Thyroid gland (tissue), 4 donors: ENCODE data around the gene RSPH10B2. TPM values are rescaled to one million over a fixed set of nuclear protein-coding genes. Genes with fewer than 3 reads are reported as not detected.
"Not testable (repeated sequence)": the region's sequence is repeated elsewhere in the genome, so short reads cannot be mapped to it uniquely, and the experiment has no call there.

Experiments used
- DNase-seq, 2 donors: peaks; one replicate each; pipeline ENCODE4 v3.0.0-alpha.2; 2019
- H3K27ac ChIP-seq, 3 donors: fragments of 200-600 bp; sonication (generic); 1 replicate in 2 of 3; 2 replicates in 1 of 3; pipeline ENCODE4 v1.5.1; 2016 to 2019; ENCODE audit warnings: mild to moderate bottlenecking in 1 of 3, moderate library complexity in 1 of 3
- H3K27me3 ChIP-seq: fragments of 200-600 bp; sonication (generic); one replicate; pipeline ENCODE4 v1.5.1; 2019
- H3K36me3 ChIP-seq, 2 donors: fragments of 200-600 bp; sonication (generic); one replicate each; pipeline ENCODE4 v1.5.1; 2016 to 2019
- H3K4me1 ChIP-seq, 2 donors: fragments of 200-600 bp; sonication (generic); one replicate each; pipeline ENCODE4 v1.5.1; 2017 to 2019
- H3K4me3 ChIP-seq, 3 donors: fragments of 200-600 bp; sonication (generic); replicated peaks in 1 of 3; 1 replicate in 2 of 3; 2 replicates in 1 of 3; pipeline ENCODE4 v1.5.1; 2016; ENCODE audit warnings: mild to moderate bottlenecking in 1 of 3
- H3K9me3 ChIP-seq: fragments of 200-600 bp; sonication (generic); one replicate; pipeline ENCODE4 v1.5.1; 2017
- WGBS, 2 donors: methylation state at CpG; one replicate each; pipeline ENCODE4 v1.1.5; 2017; 5-methylcytosine and 5-hydroxymethylcytosine counted together
- intact Hi-C: fragments of 100-400 bp; cut with DNase I; formaldehyde crosslinking; loops from one replicate; pipeline ENCODE4 v1.15.1; 2023
- total RNA-seq, 4 donors: library from RNA; depleted of rRNA; stranded (reverse); fragments of >200 nt; gene quantifications; one replicate each; pipeline ENCODE4 v1.2.3, GENCODE V29; 2016

Gene RSPH10B2
- total RNA-seq, 4 donors from 2014 or later: 0.21 to 2.6 (median 0.27) TPM; not detected in 1

DNA sequence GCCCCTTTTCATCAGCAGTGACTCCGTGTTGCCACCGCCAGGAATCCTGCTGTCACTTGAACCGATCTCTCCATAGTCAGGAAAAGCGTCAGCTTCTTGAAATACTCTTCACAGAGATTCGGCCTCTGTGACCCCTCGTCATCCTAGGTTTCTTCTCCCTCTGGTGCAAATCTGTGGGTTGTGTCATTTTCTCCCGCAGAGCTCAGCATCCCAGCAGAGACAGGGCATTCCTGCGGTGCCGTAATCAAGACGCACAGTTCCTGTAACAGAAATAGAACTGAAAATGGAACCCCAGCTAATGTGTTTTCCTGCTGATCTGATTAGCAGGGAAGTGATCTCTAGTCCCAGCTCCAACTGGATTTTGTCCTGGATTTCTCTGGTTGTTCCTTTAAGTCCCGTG is 40.4 kb downstream of the RSPH10B2 start:
- H3K36me3 ChIP-seq, H3K27me3 ChIP-seq, intact Hi-C loops, H3K4me3 ChIP-seq, H3K9me3 ChIP-seq, H3K27ac ChIP-seq, DNase-seq, H3K4me1 ChIP-seq: not testable (repeated sequence)
- WGBS, 2 donors: 83 to 92% methylated on average over 4 of the region's 11 CpGs

DNA sequence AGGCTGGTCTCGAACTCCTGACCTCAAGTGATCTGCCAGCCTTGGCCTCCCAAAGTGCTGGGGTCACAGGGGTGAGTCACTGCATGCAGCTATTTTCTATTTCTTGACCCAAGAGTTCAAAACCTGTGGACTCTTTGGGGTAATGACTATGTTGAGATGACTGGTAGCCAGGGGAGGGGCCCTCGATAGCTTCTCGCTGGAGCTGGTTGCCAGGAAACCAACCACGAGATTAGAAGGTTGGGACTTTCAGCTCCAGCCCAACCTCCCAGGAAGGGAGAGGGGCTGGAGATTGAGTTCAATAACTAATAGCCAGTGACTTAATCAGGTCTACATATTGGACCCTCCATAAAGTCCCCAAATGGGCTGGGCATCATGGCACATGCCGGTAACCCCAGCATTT is 43.3 kb downstream of the RSPH10B2 start:
- H3K36me3 ChIP-seq, H3K27me3 ChIP-seq, H3K4me3 ChIP-seq, intact Hi-C loops, H3K9me3 ChIP-seq, DNase-seq, H3K4me1 ChIP-seq, H3K27ac ChIP-seq: not testable (repeated sequence)
- 83 to 97% methylated on average over 5 of the region's 5 CpGs for WGBS, 2 donors

DNA sequence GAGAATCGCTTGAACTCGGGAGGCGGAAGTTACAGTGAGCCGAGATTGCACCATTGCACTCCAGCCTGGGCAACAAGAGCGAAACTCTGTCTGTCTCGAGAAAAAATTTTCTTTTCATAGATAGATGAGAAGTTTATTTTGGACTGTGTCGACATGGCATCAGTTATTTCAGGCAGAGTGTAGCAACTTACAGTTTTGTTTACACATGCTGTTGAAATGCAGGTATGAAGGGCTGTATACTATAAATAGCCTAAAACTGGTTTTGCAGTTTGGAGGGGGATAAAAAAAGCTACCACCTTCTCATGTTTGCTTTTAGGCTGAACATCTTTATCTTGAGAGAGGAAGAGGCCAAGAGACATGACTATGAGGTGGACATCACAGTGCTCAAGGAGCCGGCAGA is 44.1 kb downstream of the RSPH10B2 start:
- intact Hi-C loops, H3K36me3 ChIP-seq, H3K9me3 ChIP-seq, DNase-seq, H3K4me1 ChIP-seq, H3K27ac ChIP-seq, H3K4me3 ChIP-seq, H3K27me3 ChIP-seq: not testable (repeated sequence)
- no CpG with 5 or more reads among the region's 8 CpGs for WGBS, 2 donors

DNA sequence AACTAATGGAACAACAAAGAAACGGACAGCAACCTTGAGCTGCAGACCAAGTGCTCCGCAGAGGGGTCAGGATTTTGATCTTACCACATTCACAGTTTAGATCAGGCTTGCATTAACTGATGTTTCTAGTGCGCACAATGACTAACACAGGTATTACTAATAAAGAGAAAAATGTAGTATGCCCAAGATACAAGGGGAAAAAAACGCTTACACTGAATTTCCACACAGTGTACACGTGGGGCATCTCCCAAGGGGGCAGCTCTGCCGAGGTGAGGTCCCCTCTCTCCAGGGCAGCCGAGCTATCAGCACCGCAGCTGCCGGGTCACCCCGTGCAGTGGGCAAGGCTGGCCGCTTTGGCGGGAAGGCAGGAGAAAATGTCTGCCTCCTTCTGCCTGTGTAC is 46.0 kb downstream of the RSPH10B2 start:
- H3K27me3 ChIP-seq, H3K27ac ChIP-seq, H3K4me3 ChIP-seq, H3K36me3 ChIP-seq, DNase-seq, intact Hi-C loops, H3K9me3 ChIP-seq, H3K4me1 ChIP-seq: not testable (repeated sequence)
- WGBS, 2 donors: no CpG with 5 or more reads among the region's 12 CpGs

DNA sequence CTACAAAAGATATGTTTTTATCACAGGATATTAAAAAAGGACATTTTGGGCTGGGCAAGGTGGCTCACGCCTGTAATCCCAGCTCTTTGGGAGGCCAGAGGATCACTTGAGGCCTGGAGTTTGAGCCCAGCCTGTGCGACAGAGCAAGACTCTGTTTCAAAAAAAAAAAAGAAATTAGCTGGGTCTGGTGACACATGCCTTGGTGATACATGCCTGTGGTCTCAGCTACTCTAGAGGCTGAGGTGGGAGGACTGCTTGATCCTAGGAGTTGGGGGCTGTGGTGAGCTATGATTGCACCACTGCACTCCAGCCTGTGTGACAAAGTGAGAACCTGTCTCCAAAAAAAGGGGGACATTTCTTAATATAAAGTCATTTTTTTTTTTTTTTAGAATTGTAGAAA is 46.4 kb downstream of the RSPH10B2 start:
- H3K9me3 ChIP-seq, H3K27me3 ChIP-seq, intact Hi-C loops, H3K4me1 ChIP-seq, H3K36me3 ChIP-seq, H3K4me3 ChIP-seq, DNase-seq, H3K27ac ChIP-seq: not testable (repeated sequence)
- WGBS, 2 donors: 100% methylated on average over 1 of the region's 2 CpGs

DNA sequence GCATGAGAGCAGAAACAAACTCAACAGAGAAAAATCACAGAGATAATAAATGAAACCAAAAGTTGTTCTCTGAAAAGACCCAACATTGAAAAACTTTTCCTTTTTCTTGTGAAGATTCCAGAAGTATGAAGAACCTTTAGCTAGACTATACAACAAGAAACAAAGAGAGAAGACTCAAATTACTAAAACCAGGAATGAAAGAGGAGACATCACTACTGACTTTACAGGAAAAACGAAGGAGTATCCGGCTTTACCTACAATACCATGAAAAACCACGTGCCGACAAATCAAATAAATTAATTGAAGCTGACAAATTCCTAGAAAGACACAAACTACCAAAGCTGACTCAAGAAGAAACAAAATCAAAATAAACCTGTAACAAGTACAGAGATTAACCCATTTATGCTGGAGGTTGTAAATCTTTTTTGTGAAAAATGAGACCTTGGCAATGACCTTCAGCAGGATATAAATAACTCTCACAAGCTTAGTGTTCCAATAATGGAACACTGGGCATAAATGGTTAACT is 53.6 kb downstream of the RSPH10B2 start:
- WGBS, 2 donors: 89 to 99% methylated on average over 4 of the region's 4 CpGs
- H3K36me3 ChIP-seq, H3K9me3 ChIP-seq, H3K27me3 ChIP-seq, DNase-seq, H3K4me3 ChIP-seq, H3K4me1 ChIP-seq, H3K27ac ChIP-seq, intact Hi-C loops: not testable (repeated sequence)

DNA sequence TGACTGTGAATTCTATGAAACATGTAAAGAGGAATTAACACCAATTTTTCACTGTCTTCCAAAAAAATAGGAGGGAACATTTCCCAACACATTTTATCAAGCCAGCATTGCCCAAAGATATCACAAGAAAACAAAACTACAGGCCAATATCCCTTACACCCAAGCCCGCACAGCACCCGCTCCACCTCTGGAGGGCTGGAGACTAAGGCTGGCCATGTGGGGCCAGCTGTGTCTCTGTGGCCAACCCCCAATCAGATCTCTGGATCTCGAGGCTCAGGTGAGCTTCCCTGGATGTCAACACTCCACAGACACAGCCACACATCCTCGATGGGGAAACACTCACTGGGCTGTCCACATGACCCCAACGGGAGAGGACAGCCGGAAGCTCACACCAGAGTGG is 54.1 kb downstream of the RSPH10B2 start:
- DNase-seq, H3K27ac ChIP-seq, intact Hi-C loops, H3K36me3 ChIP-seq, H3K27me3 ChIP-seq, H3K4me3 ChIP-seq, H3K4me1 ChIP-seq, H3K9me3 ChIP-seq: not testable (repeated sequence)
- WGBS, 2 donors: no CpG with 5 or more reads among the region's 6 CpGs

DNA sequence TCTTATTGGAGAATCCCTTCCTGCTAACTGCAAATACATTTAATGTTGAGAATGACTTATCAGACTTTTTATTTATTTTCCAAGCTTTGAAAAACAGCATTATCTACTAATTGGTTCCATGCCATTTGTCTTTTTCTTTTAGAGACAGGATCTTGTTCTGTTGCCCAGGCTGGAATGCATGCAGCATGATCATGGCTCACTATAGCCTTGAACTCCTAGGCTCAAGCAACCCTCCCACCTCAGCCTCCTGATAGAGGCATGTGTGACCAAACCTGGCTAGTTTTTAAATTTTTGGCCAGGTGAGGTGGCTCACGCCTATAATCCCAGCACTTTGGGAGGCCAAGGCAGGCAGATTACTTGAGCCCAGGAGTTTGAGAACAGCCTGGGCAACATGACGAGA is 59.1 kb downstream of the RSPH10B2 start:
- H3K9me3 ChIP-seq, DNase-seq, H3K27ac ChIP-seq, H3K4me3 ChIP-seq, H3K27me3 ChIP-seq, H3K4me1 ChIP-seq, intact Hi-C loops, H3K36me3 ChIP-seq: not testable (repeated sequence)
- WGBS, 2 donors: 94 to 100% methylated on average over 2 of the region's 2 CpGs

DNA sequence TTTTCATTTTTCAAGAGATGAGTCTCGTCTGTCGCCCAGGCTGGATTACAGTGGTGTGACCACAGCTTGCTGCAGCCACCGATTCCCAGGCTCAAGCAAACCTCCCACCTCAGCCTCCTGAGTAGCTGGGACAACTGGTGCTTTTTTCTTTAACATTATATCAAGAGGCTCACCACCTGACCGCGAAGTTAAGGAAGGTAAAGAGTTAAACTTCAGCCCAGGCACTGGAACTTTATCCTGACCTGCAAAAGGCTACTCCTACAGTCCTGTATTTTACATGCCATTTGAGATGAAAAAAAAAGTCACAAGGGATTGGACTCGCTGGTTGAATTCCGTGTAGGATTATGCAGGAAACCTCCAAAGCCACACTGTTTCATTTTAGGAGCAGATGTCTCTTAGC is 61.6 kb downstream of the RSPH10B2 start:
- H3K27ac ChIP-seq, H3K9me3 ChIP-seq, DNase-seq, H3K4me1 ChIP-seq, intact Hi-C loops, H3K4me3 ChIP-seq, H3K27me3 ChIP-seq: not testable (repeated sequence)
- peaks cover 8 to 16% of the 10 kb centered on the region in 2 donors for H3K36me3 ChIP-seq
- WGBS, 2 donors: 90 to 93% methylated on average over 7 of the region's 7 CpGs

DNA sequence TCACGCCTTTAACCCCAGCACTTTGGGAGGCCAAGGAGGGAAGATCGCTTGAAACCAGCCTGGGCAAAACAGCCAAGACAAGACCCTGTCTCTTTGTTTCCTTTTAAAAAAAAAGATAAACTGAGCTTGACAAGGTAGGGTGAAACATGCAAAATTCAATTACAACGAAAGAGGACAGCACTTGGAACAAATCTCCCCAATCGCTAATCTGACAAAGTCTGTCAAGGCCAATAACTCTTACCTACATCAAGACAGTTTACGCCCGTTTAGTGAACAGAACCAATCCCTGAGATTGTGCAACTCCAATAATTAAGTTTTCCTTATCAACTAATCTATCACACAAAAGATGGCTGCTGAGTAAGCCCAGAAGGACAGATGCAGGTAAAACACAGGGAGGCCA is 67.7 kb downstream of the RSPH10B2 start:
- intact Hi-C loops, H3K4me1 ChIP-seq, H3K27ac ChIP-seq, DNase-seq, H3K27me3 ChIP-seq, H3K4me3 ChIP-seq, H3K9me3 ChIP-seq: not testable (repeated sequence)
- peaks cover 8 to 16% of the 10 kb centered on the region in 2 donors for H3K36me3 ChIP-seq
- WGBS, 2 donors: 93 to 94% methylated on average over 6 of the region's 6 CpGs

DNA sequence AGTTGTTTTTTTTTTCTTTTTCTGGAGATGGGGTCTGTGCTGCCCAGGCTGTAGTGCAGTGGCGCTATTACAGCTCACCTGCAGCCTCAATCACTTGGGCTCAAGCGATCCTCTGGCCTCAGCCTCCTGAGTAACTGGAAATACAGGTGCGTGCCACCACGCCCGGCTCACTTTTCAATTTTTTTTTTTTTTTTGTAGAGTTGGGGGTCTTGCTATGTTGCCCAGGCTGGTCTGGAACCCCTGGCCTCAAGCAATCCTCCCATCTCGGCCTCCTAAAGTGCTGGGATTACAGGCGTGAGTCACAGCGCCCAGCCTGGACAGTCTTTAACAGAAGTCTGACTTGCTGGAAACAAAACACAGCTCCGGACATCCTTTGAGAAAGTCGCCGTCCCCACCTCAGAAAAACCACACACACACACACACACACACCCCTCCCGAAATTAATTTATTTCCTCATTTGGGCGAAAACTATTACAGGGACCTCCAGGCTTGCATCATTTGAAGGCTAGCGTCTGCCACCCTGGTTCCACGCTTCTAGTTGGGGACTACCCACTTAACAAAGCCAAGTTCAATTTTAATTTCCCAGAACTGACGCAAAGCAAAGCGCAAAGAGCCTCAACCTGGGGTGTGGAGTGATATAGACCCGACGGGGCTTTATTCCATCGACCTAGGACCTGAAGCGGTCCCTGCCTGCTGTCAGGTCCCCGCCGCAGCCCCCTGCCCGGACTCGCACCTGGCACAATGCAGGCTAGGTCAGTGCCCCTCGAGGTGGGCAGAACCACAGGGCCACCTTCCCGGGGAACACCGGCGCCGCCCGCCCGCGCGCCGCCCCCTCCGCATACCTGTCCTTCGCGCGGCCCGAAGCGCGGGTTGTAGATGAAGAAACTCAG is 71.6 kb downstream of the RSPH10B2 start:
- H3K27me3 ChIP-seq, DNase-seq, H3K4me1 ChIP-seq, H3K36me3 ChIP-seq, H3K9me3 ChIP-seq, H3K27ac ChIP-seq, intact Hi-C loops: not testable (repeated sequence)
- WGBS, 2 donors: 90 to 93% methylated on average over 2 to 3 of the region's 42 CpGs
- peak overlapping the region in 1 of 3 donors; percentile 43 for H3K4me3 ChIP-seq
